Endothelial cell of umbilical vein (primary cell): Measurements from ENCODE around the gene COL21A1. TPM values are rescaled to one million over a fixed set of nuclear protein-coding genes. Genes with fewer than 3 reads are reported as not detected.

Experiments
- BruUV-seq: library from RNA; stranded (reverse); fragments of 400-500 nt; replicated peaks from 2 replicates; lab custom pipeline; 2021; lab: Mats Ljungman, UMichigan
- CTCF ChIA-PET: fragments of 300-600, 350-600 bp; sonication (Branson Sonifier 250); formaldehyde crosslinking; loops from one replicate; lab custom pipeline; 2021; ENCODE audit warnings: antibody characterized with exemption, inconsistent platforms; lab: Charles Lee
- POLR2A ChIA-PET: fragments of 300-600, 350-600 bp; sonication (Branson Sonifier 250); formaldehyde crosslinking; loops from one replicate; lab custom pipeline; 2021; ENCODE audit warnings: antibody characterized with exemption, inconsistent platforms; lab: Charles Lee
- DNase-seq: peaks from one replicate; pipeline ENCODE4 v3.0.0-alpha.2; 2011; ENCODE audit warnings: low read depth, low spot score
- FAIRE-seq: peaks from 2 replicates; lab custom pipeline; 2011; peaks lifted over from hg19 to GRCh38; lab: Jason Lieb, UNC
- H2AFZ ChIP-seq: 2 replicates; pipeline ENCODE4 v1.6.0; 2012; ENCODE audit warnings: low read depth, low read length, control low read depth, inconsistent platforms
- H3K27ac ChIP-seq: 2 replicates; pipeline ENCODE4 v1.5.1; 2011; ENCODE audit warnings: low read depth, mild to moderate bottlenecking, control low read depth, low read length, moderate library complexity; ENCODE audit not compliant: insufficient read depth
- H3K27me3 ChIP-seq, 2 experiments: 2 replicates each; pipeline versions ENCODE4 v1.6.0 to v1.6.1; 2011; ENCODE audit warnings: low read length in 2 of 2, mixed read lengths in 1 of 2; ENCODE audit not compliant: control insufficient read depth in 2 of 2, insufficient read depth in 2 of 2
- H3K36me3 ChIP-seq, 2 experiments: 2 replicates in 1 of 2; 3 replicates in 1 of 2; pipeline ENCODE4 v1.5.1; 2011; ENCODE audit warnings: low read length in 2 of 2, mild to moderate bottlenecking in 1 of 2, moderate library complexity in 1 of 2; ENCODE audit not compliant: control insufficient read depth in 2 of 2, insufficient read depth in 2 of 2; ENCODE audit errors: extremely low read depth in 1 of 2
- H3K4me1 ChIP-seq: 3 replicates; pipeline ENCODE4 v1.5.1; 2011; ENCODE audit warnings: mild to moderate bottlenecking, low read length; ENCODE audit not compliant: control insufficient read depth, insufficient read depth; ENCODE audit errors: extremely low read depth
- H3K4me2 ChIP-seq: 2 replicates; pipeline ENCODE4 v1.6.1; 2011; ENCODE audit warnings: low read length, control low read depth, mixed read lengths; ENCODE audit not compliant: insufficient read depth
- H3K4me3 ChIP-seq, 3 experiments: fragments of 200-600 bp in 1 of 3; sonication (generic), shearing (Covaris generic) in 1 of 3; replicated peaks in 1 of 3; 2 replicates each; pipeline ENCODE4 v1.5.1; 2011 to 2016; ENCODE audit warnings: control low read depth in 3 of 3, low read length in 3 of 3, mild to moderate bottlenecking in 2 of 3, inconsistent platforms in 1 of 3, low read depth in 1 of 3, moderate library complexity in 1 of 3; ENCODE audit not compliant: insufficient read depth in 1 of 3
- H3K79me2 ChIP-seq: 2 replicates; pipeline ENCODE4 v1.6.0; 2012; ENCODE audit warnings: low read length, inconsistent platforms; ENCODE audit not compliant: control insufficient read depth, insufficient read depth
- H3K9ac ChIP-seq: replicated peaks from 2 replicates; pipeline ENCODE3; 2011; ENCODE audit warnings: low read length, control low read depth; ENCODE audit not compliant: insufficient read depth; ENCODE audit errors: extremely low read depth
- H3K9me1 ChIP-seq: replicated peaks from 3 replicates; pipeline ENCODE4 v1.6.0; 2011; ENCODE audit warnings: mild to moderate bottlenecking, low read length; ENCODE audit not compliant: control insufficient read depth, insufficient read depth; ENCODE audit errors: extremely low read depth
- H3K9me3 ChIP-seq: replicated peaks from 2 replicates; pipeline ENCODE4 v1.5.1; 2012; ENCODE audit warnings: low read length, inconsistent platforms; ENCODE audit not compliant: control insufficient read depth, insufficient read depth
- H4K20me1 ChIP-seq: replicated peaks from 2 replicates; pipeline ENCODE3; 2011; ENCODE audit warnings: mild to moderate bottlenecking, low read length; ENCODE audit not compliant: control insufficient read depth, insufficient read depth; ENCODE audit errors: extremely low read depth
- EZH2 ChIP-seq: IDR thresholded peaks from 2 replicates; pipeline ENCODE4 v1.6.1; 2012; ENCODE audit warnings: borderline replicate concordance, low read depth, mild to moderate bottlenecking, moderate library complexity, low read length, inconsistent platforms; ENCODE audit not compliant: severe bottlenecking
- FOS ChIP-seq: IDR thresholded peaks from 2 replicates; pipeline ENCODE4 v1.6.1; 2011; ENCODE audit warnings: mild to moderate bottlenecking, low read length, moderate library complexity, borderline replicate concordance; ENCODE audit not compliant: insufficient read depth
- GATA2 ChIP-seq: IDR thresholded peaks from 2 replicates; pipeline ENCODE4 v1.7.0; 2011; ENCODE audit warnings: low read depth, mild to moderate bottlenecking, moderate library complexity, mixed read lengths, low read length; ENCODE audit not compliant: insufficient read length, insufficient read depth
- JUN ChIP-seq: IDR thresholded peaks from 2 replicates; pipeline ENCODE4 v1.6.1; 2011; ENCODE audit warnings: borderline replicate concordance, low read depth; ENCODE audit not compliant: insufficient read length, insufficient read depth
- POLR2A ChIP-seq: IDR thresholded peaks from 2 replicates; pipeline ENCODE4 v1.6.1; 2012; ENCODE audit warnings: low read depth, mild to moderate bottlenecking, control low read depth, low read length
- POLR2AphosphoS5 ChIP-seq: IDR thresholded peaks from 2 replicates; pipeline ENCODE4 v1.6.1; 2012; ENCODE audit warnings: low read depth, mild to moderate bottlenecking, control low read depth, low read length, moderate library complexity; ENCODE audit not compliant: insufficient read depth
- dilution Hi-C: fragments of 300-500 bp; cut with MboI; formaldehyde crosslinking; loops from one replicate; pipeline ENCODE4 v1.15.0; 2019; ENCODE audit warnings: low sequenced_read_pairs; ENCODE audit not compliant: extremely low pct_ligation_motif_present
- intact Hi-C: fragments of 100-400 bp; cut with micrococcal nuclease; formaldehyde crosslinking; loops from one replicate; pipeline ENCODE4 v1.10.0; 2022
- polyA plus RNA-seq, 4 experiments: library from polyadenylated mRNA; depleted of rRNA in 3 of 4; stranded (reverse) in 3 of 4; unstranded in 1 of 4; fragments of >200 nt; gene quantifications; 2 replicates each; pipeline versions ENCODE4 v1.2.1 to v1.2.3, GENCODE V29; 2011 to 2012; ENCODE audit warnings: missing spikeins in 1 of 4
- total RNA-seq: library from RNA; stranded (reverse); gene quantifications from 2 replicates; pipeline ENCODE4 v1.2.3, GENCODE V29; 2021
- TF ChIP-seq, protein P1 (sequence below), 2 donors: IDR thresholded peaks; 1 replicate in 1 of 2; 2 replicates in 1 of 2; pipeline ENCODE4 v1.5.1; 2011; ENCODE audit warnings: low read length in 2 of 2, mild to moderate bottlenecking in 2 of 2, moderate library complexity in 2 of 2, control low read depth in 1 of 2, inconsistent platforms in 1 of 2, low read depth in 1 of 2; ENCODE audit not compliant: insufficient read depth in 1 of 2; ENCODE audit errors: extremely low read depth in 1 of 2

Gene COL21A1
- total and polyA plus RNA-seq, 2 donors (not counting 3 experiments of a cell fraction or from before 2014, with no cell fraction given) = 0.22 to 1.4 TPM

DNA sequence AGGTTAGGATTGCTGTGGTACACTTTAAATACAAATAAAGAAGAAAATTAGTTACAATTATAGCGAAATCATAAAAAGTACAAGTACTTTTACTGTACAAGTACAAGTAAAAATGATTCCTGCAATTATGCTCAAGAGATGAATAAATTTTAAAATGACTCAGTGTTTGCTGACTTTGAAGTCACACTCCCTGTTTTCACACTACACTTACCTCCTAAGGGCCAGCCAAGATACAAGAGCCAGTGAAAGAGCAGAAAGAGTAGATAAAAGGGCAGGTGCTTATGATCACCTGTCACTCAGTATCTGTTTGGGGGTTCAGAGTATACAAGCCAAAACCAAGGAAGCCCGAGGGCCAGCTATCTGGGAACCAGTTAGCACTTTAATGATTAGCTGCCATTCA lies 41.0 kb upstream of the COL21A1 start:
- Histone ChIP-seq H3K27me3 (no peaks in the 10 kb centered on the region), H3K79me2 (no peaks in the 10 kb centered on the region), H2AFZ (no peak overlapping the region), H3K36me3 (no peaks in the 10 kb centered on the region), H3K9me1 (no peaks in the 10 kb centered on the region), H3K4me3 (no peak overlapping the region), H3K4me1 (no peaks in the 10 kb centered on the region), H4K20me1 (no peaks in the 10 kb centered on the region), H3K27ac (no peak overlapping the region), H3K9me3 (no peaks in the 10 kb centered on the region), H3K9ac (no peak overlapping the region), H3K4me2 (no peak overlapping the region)
- POLR2A ChIA-PET = no interaction called here
- BruUV-seq = no TSS peak
- FAIRE-seq (no peak), DNase-seq (no peak)
- TF ChIP-seq EZH2 (no peak), JUN (no peak), POLR2A (no peak), GATA2 (no peak), POLR2AphosphoS5 (no peak), FOS (no peak)
- TF ChIP-seq, protein P1, sequence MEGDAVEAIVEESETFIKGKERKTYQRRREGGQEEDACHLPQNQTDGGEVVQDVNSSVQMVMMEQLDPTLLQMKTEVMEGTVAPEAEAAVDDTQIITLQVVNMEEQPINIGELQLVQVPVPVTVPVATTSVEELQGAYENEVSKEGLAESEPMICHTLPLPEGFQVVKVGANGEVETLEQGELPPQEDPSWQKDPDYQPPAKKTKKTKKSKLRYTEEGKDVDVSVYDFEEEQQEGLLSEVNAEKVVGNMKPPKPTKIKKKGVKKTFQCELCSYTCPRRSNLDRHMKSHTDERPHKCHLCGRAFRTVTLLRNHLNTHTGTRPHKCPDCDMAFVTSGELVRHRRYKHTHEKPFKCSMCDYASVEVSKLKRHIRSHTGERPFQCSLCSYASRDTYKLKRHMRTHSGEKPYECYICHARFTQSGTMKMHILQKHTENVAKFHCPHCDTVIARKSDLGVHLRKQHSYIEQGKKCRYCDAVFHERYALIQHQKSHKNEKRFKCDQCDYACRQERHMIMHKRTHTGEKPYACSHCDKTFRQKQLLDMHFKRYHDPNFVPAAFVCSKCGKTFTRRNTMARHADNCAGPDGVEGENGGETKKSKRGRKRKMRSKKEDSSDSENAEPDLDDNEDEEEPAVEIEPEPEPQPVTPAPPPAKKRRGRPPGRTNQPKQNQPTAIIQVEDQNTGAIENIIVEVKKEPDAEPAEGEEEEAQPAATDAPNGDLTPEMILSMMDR (IDR thresholded peaks at IDR 0.05; ENCODE audit: extremely low read depth in 1 of 2, insufficient read depth in 1 of 2, low read depth in 1 of 2, low read length in 2 of 2) = no peak
- dilution Hi-C loops = no loop called here
- intact Hi-C loops = no loop called here
- CTCF ChIA-PET = interaction anchor here (1.9 kb wide), 1 partner anchor 843 kb away, joined by 6 read pairs; no protein-coding TSS in a partner anchor
